ENCODE measurements around the gene OSBPL8. TPM values are rescaled to one million over a fixed set of nuclear protein-coding genes. Genes with fewer than 3 reads are reported as not detected.
A peak's percentile ranks its signal among the peaks of the same experiment; 100 is the strongest.

Gene OSBPL8
- total and polyA plus RNA-seq, 8 donors, result 7.7 to 147 (median 29.4) TPM

DNA sequence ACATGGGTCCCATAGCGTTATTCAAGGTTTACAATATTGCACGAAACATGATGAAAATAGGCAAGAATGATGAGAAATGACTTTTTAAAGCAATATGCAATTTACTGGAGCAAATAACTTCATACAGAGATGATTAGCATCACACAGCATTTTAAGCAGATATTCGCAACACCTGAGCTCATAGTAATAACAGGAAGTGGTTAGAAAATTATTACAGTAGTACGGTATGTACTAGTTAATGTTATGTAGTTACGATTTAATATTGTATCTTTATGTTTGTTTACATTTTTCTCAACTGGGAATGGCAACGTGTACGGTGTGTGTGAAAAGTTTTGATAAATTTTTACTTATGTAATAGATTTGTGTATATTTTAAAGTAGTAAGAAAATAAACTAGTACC is 102.6 kb downstream of the OSBPL8 start:
- TF ChIP-seq POLR2AphosphoS5 (IDR thresholded peaks at IDR 0.05) (no peak), EP300 (IDR thresholded peaks at IDR 0.05) (no peak), POLR2A (IDR thresholded peaks at IDR 0.05) (no peak)
- TF ChIP-seq, protein P1, sequence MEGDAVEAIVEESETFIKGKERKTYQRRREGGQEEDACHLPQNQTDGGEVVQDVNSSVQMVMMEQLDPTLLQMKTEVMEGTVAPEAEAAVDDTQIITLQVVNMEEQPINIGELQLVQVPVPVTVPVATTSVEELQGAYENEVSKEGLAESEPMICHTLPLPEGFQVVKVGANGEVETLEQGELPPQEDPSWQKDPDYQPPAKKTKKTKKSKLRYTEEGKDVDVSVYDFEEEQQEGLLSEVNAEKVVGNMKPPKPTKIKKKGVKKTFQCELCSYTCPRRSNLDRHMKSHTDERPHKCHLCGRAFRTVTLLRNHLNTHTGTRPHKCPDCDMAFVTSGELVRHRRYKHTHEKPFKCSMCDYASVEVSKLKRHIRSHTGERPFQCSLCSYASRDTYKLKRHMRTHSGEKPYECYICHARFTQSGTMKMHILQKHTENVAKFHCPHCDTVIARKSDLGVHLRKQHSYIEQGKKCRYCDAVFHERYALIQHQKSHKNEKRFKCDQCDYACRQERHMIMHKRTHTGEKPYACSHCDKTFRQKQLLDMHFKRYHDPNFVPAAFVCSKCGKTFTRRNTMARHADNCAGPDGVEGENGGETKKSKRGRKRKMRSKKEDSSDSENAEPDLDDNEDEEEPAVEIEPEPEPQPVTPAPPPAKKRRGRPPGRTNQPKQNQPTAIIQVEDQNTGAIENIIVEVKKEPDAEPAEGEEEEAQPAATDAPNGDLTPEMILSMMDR (IDR thresholded peaks at IDR 0.05), result no peak
- no peak overlapping the region for H3K4me3 ChIP-seq
- intact Hi-C loops (cut with DNase I; ENCODE audit: low total_unique reads), result no loop called here
- WGBS, 5 donors, result 70 to 77% (median 76%) methylated on average over 7 of the region's 7 CpGs
- H3K27ac ChIP-seq, result no peak overlapping the region
- DNase-seq, result no peak
- no peaks in the 10 kb centered on the region for H3K9me3 ChIP-seq
- H3K36me3 ChIP-seq, result no peaks in the 10 kb centered on the region
- no peaks in the 10 kb centered on the region for H3K27me3 ChIP-seq
- peaks cover 0 to 18% (median 3%) of the 10 kb centered on the region in 4 donors for H3K4me1 ChIP-seq

DNA sequence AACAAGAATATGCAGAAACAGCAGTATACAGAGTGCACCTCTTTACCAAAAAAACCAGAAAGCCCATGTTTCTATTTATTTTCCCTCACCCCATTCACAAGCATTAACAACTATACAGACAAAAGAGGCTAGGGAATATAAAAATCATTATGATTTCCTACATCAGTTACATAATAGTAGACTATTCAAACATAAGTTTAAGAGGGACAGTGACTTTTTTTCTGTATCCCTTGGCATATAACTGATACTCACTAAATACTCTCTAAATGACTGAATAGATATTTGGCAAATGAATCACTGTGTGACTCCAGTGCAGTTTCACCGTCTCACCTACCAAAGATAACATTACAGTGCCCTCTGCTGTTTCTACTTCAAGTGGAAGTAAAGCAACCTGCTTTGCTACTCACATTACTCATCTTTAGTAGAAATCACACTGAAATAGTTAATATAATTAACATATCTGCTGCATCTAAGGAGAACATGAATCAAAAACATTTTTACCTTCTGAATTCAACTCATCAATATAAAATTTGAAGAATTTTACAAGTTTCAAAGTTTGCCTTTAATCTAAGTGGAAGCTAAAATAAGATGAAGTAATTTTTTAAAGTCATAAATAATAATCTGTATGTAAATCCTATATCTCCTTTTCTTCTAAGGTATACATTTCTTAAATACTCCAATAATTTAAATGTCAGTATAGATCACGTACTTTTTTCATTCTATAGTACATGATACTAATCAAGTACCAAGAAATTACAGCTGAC is 103.8 kb downstream of the OSBPL8 start:
- intact Hi-C loops (cut with DNase I; ENCODE audit: low total_unique reads), result no loop called here
- WGBS, 5 donors, result 36 to 44% (median 43%) methylated on average over 2 of the region's 2 CpGs
- no peak for TF ChIP-seq POLR2A (IDR thresholded peaks at IDR 0.05)
- no peak for TF ChIP-seq POLR2AphosphoS5 (IDR thresholded peaks at IDR 0.05)
- TF ChIP-seq, protein P1 (IDR thresholded peaks at IDR 0.05), result peak in 5 of 7 experiments; percentile 23 to 43 (median 40)
- no peak for TF ChIP-seq EP300 (IDR thresholded peaks at IDR 0.05)
- Histone ChIP-seq H3K9me3 (no peaks in the 10 kb centered on the region), H3K4me3 (no peak overlapping the region), H3K36me3 (no peaks in the 10 kb centered on the region), H3K27ac (no peak overlapping the region), H3K4me1 (peaks cover 0 to 18% (median 0%) of the 10 kb centered on the region in 4 donors), H3K27me3 (no peaks in the 10 kb centered on the region)
- DNase-seq, result peak in 1 of 2 donors; percentile 75

DNA sequence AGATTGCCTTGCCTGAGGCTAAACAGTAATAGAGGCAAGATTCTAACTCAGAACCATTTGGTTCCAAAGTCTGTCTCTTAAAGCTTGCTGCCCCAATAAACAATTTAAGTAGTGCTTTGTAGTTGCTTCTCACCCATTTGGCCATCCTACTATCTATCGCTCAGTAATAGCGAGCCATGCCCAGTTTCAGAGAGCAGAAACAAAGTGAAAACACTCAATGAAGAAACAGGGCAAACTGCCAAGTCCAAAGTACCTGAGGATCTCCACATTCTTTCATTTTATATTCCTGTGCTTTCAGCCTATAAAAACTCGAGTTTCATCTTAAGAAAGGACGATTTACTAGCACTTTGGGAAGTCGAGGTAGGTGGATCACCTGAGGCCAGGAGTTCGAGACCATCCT is 108.0 kb downstream of the OSBPL8 start:
- TF ChIP-seq, protein P1 (IDR thresholded peaks at IDR 0.05), result no peak
- TF ChIP-seq POLR2AphosphoS5 (IDR thresholded peaks at IDR 0.05) (no peak), EP300 (IDR thresholded peaks at IDR 0.05) (no peak)
- 94 to 98% (median 96%) methylated on average over 6 of the region's 6 CpGs for WGBS, 5 donors
- intact Hi-C loops (cut with DNase I; ENCODE audit: low total_unique reads), result no loop called here
- Histone ChIP-seq H3K27ac (no peak overlapping the region), H3K9me3 (no peaks in the 10 kb centered on the region), H3K27me3 (no peaks in the 10 kb centered on the region), H3K4me1 (peaks cover 0 to 18% (median 0%) of the 10 kb centered on the region in 4 donors), H3K36me3 (peaks cover 0 to 8% (median 6%) of the 10 kb centered on the region in 4 donors), H3K4me3 (no peak overlapping the region)
- no peak for DNase-seq

DNA sequence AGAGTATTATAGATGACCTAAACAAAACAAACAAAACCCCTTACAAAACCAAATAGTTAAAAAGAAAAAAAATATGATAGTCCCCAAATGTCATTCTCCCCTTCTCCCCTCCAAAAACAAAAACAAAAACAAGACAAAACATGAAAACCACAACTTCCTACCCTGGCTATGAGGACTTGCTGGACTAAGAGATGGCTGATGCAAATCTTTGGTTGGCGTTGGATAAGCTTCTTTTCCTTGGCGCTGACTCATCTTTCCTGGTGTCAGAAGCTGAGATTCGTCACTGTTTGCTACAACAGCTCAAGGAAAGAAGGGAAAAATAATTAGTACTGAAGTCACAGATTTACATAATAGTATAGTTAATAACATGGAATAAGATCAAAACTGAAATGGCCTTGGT is 108.9 kb downstream of the OSBPL8 start:
- no peak for DNase-seq
- H3K4me3 ChIP-seq, result no peak overlapping the region
- H3K9me3 ChIP-seq, result no peaks in the 10 kb centered on the region
- 78 to 89% (median 84%) methylated on average over 3 of the region's 3 CpGs for WGBS, 5 donors
- TF ChIP-seq POLR2A (IDR thresholded peaks at IDR 0.05), result no peak
- TF ChIP-seq, protein P1 (IDR thresholded peaks at IDR 0.05), result no peak
- TF ChIP-seq EP300 (IDR thresholded peaks at IDR 0.05), result no peak
- no peaks in the 10 kb centered on the region for H3K27me3 ChIP-seq
- H3K36me3 ChIP-seq, result peaks cover 0 to 8% (median 6%) of the 10 kb centered on the region in 4 donors
- H3K4me1 ChIP-seq, result peaks cover 0 to 21% (median 0%) of the 10 kb centered on the region in 4 donors
- H3K27ac ChIP-seq, result no peak overlapping the region
- intact Hi-C loops (cut with DNase I; ENCODE audit: low total_unique reads), result no loop called here

Data from stomach (tissue), 9 donors.